Measurements from ENCODE around the gene KCND3. TPM values are rescaled to one million over a fixed set of nuclear protein-coding genes. Genes with fewer than 3 reads are reported as not detected.

Gene KCND3
- total and polyA plus RNA-seq, 2 experiments from 2014 or later: 0.10 to 0.18 TPM

DNA sequence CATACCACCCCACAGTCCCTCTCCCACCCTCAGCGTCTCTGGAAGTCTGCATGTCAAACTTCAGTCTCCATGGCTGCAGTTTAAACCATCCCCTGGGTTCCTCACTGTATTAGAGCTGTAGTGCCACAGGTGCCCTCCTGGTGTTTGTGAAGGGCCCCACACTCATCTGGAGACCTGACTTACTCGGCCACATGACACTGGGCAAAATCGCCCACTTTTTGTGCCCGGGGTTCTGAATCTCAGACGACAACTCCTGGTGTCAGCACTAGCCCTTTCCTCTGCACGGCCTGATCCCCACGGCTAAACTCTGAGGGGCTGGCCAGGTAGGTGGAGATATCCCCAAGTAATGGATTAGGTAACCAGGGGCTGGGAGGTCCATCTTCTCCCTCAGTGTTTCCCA, 256.8 kb downstream of the KCND3 start:
- peaks cover 16% of the 10 kb centered on the region for H3F3A ChIP-seq (replicated peaks; ENCODE audit: low read depth)
- peaks cover 49% of the 10 kb centered on the region for H3K79me2 ChIP-seq (replicated peaks; ENCODE audit: insufficient read depth)
- TF ChIP-seq ZNF331 (CRISPR knock-in tag; IDR thresholded peaks at IDR 0.05; ENCODE audit: low read depth) (no peak), ZNF462 (CRISPR knock-in tag; IDR thresholded peaks at IDR 0.05) (no peak), JUNB (IDR thresholded peaks at IDR 0.05; ENCODE audit: unreplicated experiment) (no peak), CREB1 (CRISPR knock-in tag; IDR thresholded peaks at IDR 0.05; ENCODE audit: low read depth) (no peak), STAT1 (IDR thresholded peaks at IDR 0.05; ENCODE audit: unreplicated experiment) (no peak), NANOG (IDR thresholded peaks at IDR 0.05; ENCODE audit: borderline replicate concordance) (no peak), EZH2 (IDR thresholded peaks at IDR 0.05; ENCODE audit: low read depth, unreplicated experiment) (no peak), ZNF114 (CRISPR knock-in tag; IDR thresholded peaks at IDR 0.05) (no peak), POLR2AphosphoS5 (IDR thresholded peaks at IDR 0.05; ENCODE audit: low read depth) (no peak), EZH2phosphoT487 (IDR thresholded peaks at IDR 0.05; ENCODE audit: unreplicated experiment) (no peak)
- TF ChIP-seq, protein P1, sequence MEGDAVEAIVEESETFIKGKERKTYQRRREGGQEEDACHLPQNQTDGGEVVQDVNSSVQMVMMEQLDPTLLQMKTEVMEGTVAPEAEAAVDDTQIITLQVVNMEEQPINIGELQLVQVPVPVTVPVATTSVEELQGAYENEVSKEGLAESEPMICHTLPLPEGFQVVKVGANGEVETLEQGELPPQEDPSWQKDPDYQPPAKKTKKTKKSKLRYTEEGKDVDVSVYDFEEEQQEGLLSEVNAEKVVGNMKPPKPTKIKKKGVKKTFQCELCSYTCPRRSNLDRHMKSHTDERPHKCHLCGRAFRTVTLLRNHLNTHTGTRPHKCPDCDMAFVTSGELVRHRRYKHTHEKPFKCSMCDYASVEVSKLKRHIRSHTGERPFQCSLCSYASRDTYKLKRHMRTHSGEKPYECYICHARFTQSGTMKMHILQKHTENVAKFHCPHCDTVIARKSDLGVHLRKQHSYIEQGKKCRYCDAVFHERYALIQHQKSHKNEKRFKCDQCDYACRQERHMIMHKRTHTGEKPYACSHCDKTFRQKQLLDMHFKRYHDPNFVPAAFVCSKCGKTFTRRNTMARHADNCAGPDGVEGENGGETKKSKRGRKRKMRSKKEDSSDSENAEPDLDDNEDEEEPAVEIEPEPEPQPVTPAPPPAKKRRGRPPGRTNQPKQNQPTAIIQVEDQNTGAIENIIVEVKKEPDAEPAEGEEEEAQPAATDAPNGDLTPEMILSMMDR (conservative IDR thresholded peaks at IDR 0.05; ENCODE audit: low read depth in 2 of 2): no peak
- TF ChIP-seq, protein P2, sequence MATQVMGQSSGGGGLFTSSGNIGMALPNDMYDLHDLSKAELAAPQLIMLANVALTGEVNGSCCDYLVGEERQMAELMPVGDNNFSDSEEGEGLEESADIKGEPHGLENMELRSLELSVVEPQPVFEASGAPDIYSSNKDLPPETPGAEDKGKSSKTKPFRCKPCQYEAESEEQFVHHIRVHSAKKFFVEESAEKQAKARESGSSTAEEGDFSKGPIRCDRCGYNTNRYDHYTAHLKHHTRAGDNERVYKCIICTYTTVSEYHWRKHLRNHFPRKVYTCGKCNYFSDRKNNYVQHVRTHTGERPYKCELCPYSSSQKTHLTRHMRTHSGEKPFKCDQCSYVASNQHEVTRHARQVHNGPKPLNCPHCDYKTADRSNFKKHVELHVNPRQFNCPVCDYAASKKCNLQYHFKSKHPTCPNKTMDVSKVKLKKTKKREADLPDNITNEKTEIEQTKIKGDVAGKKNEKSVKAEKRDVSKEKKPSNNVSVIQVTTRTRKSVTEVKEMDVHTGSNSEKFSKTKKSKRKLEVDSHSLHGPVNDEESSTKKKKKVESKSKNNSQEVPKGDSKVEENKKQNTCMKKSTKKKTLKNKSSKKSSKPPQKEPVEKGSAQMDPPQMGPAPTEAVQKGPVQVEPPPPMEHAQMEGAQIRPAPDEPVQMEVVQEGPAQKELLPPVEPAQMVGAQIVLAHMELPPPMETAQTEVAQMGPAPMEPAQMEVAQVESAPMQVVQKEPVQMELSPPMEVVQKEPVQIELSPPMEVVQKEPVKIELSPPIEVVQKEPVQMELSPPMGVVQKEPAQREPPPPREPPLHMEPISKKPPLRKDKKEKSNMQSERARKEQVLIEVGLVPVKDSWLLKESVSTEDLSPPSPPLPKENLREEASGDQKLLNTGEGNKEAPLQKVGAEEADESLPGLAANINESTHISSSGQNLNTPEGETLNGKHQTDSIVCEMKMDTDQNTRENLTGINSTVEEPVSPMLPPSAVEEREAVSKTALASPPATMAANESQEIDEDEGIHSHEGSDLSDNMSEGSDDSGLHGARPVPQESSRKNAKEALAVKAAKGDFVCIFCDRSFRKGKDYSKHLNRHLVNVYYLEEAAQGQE (IDR thresholded peaks at IDR 0.05; ENCODE audit: unreplicated experiment): no peak
- TF ChIP-seq, protein P3, sequence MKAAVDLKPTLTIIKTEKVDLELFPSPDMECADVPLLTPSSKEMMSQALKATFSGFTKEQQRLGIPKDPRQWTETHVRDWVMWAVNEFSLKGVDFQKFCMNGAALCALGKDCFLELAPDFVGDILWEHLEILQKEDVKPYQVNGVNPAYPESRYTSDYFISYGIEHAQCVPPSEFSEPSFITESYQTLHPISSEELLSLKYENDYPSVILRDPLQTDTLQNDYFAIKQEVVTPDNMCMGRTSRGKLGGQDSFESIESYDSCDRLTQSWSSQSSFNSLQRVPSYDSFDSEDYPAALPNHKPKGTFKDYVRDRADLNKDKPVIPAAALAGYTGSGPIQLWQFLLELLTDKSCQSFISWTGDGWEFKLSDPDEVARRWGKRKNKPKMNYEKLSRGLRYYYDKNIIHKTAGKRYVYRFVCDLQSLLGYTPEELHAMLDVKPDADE (IDR thresholded peaks at IDR 0.05): no peak
- no peak overlapping the region for H3K4me3 Mint-ChIP-seq
- H3K4me1 Mint-ChIP-seq: peaks cover 25% of the 10 kb centered on the region
- peaks cover 42% of the 10 kb centered on the region for H3K4me1 ChIP-seq (ENCODE audit: insufficient read depth)
- H3K27me3 Mint-ChIP-seq (ENCODE audit: insufficient read depth, low read depth, poor library complexity): peaks cover 8% of the 10 kb centered on the region
- no peaks in the 10 kb centered on the region for H3K9me2 ChIP-seq (ENCODE audit: insufficient read depth)
- H3K4me2 ChIP-seq: no peak overlapping the region
- H3K36me3 ChIP-seq (ENCODE audit: insufficient read depth): no peaks in the 10 kb centered on the region
- H4K20me1 ChIP-seq (replicated peaks; ENCODE audit: insufficient read depth): peaks cover 23% of the 10 kb centered on the region
- no peak overlapping the region for H2AFZ ChIP-seq
- no peak for ATAC-seq
- H3K27me3 ChIP-seq (ENCODE audit: insufficient read depth): no peaks in the 10 kb centered on the region
- H3K9me3 Mint-ChIP-seq: no peaks in the 10 kb centered on the region; the same call in 2 of the 3 replicates
- no peak overlapping the region for H3K27ac ChIP-seq (ENCODE audit: low read depth)
- DNase-seq (ENCODE audit: low spot score): no peak
- no peak overlapping the region; the same call in 1 of the 2 replicates for H3K27ac Mint-ChIP-seq
- H3K36me3 Mint-ChIP-seq (ENCODE audit: low read depth): peaks cover 4% of the 10 kb centered on the region; the same call in 2 of the 3 replicates
- no peak overlapping the region for H3K4me3 ChIP-seq
